K562 (cell line): Measurements from ENCODE around the gene TAS2R40.

Source experiments
- CBFA2T2 ChIP-seq: fragments of 450-650 bp; conservative IDR thresholded peaks from 2 replicates; pipeline ENCODE4 v1.6.1; 2017; ENCODE audit warnings: mild to moderate bottlenecking
- KLF6 ChIP-seq: fragments of 250-450 bp; sonication (Bioruptor Pico); IDR thresholded peaks from 2 replicates; pipeline ENCODE4 v1.4.0; 2020; ENCODE audit warnings: mild to moderate bottlenecking, moderate library complexity, borderline replicate concordance
- POLR2A ChIP-seq: fragments of 450-650 bp; conservative IDR thresholded peaks from 2 replicates; pipeline ENCODE4 v1.6.1; 2016
- RAD51 ChIP-seq: fragments of 450-650 bp; IDR thresholded peaks from 2 replicates; pipeline ENCODE4 v1.7.1; 2016; ENCODE audit warnings: low read depth, mild to moderate bottlenecking, borderline replicate concordance
- TCF3 ChIP-seq: sonication (generic); formaldehyde crosslinking; IDR thresholded peaks from 2 replicates; pipeline ENCODE4 v1.4.0; 2020; ENCODE audit warnings: mild to moderate bottlenecking, missing genetic modification reagents
- ZNF644 ChIP-seq: fragments of 200-800 bp; sonication (Bioruptor generic); IDR thresholded peaks from 2 replicates; pipeline ENCODE4 v1.6.1; 2016; ENCODE audit warnings: low read depth, missing genetic modification characterization, missing compliant biosample characterization
- ZZZ3 ChIP-seq: fragments of 450-650 bp; IDR thresholded peaks from 2 replicates; pipeline ENCODE4 v1.6.1; 2016; ENCODE audit warnings: antibody characterized with exemption, mild to moderate bottlenecking, moderate library complexity
- TF ChIP-seq, protein P1 (sequence below): fragments of 450-650 bp; IDR thresholded peaks from 2 replicates; pipeline ENCODE4 v1.6.1; 2016
- TF ChIP-seq, protein P2 (sequence below): fragments of 250-450 bp; sonication (Bioruptor Pico); IDR thresholded peaks from 2 replicates; pipeline ENCODE4 v1.6.1; 2021; ENCODE audit warnings: mild to moderate bottlenecking
- TF ChIP-seq, protein P3 (sequence below): sonication (generic); formaldehyde crosslinking; IDR thresholded peaks from 2 replicates; pipeline ENCODE4 v1.8.1; 2023; ENCODE audit warnings: mild to moderate bottlenecking, missing genetic modification reagents

DNA sequence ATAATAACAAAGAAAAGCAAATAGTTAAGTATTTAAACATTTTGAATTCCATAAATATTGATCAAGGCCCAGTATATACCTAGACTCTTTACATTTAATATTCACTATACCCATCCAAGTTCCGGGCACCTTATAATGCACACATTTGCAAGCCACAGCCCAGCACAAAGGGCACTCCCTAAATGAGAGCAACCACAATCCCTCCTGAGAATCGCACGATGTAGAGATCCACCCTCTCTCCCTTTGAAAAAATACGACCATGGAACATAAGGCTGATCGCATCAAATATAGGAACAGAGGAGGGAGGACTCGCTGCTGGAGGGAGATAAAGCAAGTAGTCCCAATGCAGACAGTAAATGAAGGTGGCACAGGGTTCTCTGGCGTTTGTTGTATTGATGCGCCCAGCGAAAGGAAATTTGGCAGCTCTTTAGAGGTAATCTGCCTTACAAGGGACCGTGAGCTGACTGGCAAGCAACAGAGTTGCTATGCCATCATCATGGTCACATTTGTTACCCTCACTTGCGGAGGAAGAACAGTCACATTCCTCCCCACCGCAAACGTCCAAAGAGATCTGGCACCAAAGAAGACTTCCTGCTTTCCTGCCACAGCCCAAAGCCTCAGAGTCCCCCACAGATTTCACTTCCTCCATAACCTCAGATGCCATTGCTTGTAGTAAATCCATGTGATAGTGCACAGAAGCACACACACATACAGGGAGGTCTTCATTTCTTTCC is 16.1 kb upstream of the TAS2R40 start:
- TF ChIP-seq CBFA2T2 = no peak
- TF ChIP-seq, protein P1, sequence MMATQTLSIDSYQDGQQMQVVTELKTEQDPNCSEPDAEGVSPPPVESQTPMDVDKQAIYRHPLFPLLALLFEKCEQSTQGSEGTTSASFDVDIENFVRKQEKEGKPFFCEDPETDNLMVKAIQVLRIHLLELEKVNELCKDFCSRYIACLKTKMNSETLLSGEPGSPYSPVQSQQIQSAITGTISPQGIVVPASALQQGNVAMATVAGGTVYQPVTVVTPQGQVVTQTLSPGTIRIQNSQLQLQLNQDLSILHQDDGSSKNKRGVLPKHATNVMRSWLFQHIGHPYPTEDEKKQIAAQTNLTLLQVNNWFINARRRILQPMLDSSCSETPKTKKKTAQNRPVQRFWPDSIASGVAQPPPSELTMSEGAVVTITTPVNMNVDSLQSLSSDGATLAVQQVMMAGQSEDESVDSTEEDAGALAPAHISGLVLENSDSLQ = no peak
- no peak for TF ChIP-seq ZZZ3
- no peak for TF ChIP-seq TCF3
- TF ChIP-seq, protein P2, sequence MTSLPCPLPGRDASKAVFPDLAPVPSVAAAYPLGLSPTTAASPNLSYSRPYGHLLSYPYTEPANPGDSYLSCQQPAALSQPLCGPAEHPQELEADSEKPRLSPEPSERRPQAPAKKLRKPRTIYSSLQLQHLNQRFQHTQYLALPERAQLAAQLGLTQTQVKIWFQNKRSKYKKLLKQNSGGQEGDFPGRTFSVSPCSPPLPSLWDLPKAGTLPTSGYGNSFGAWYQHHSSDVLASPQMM (CRISPR knock-in tag) = no peak
- no peak for TF ChIP-seq KLF6 (CRISPR knock-in tag)
- no peak for TF ChIP-seq ZNF644
- no peak for TF ChIP-seq RAD51
- TF ChIP-seq, protein P3, sequence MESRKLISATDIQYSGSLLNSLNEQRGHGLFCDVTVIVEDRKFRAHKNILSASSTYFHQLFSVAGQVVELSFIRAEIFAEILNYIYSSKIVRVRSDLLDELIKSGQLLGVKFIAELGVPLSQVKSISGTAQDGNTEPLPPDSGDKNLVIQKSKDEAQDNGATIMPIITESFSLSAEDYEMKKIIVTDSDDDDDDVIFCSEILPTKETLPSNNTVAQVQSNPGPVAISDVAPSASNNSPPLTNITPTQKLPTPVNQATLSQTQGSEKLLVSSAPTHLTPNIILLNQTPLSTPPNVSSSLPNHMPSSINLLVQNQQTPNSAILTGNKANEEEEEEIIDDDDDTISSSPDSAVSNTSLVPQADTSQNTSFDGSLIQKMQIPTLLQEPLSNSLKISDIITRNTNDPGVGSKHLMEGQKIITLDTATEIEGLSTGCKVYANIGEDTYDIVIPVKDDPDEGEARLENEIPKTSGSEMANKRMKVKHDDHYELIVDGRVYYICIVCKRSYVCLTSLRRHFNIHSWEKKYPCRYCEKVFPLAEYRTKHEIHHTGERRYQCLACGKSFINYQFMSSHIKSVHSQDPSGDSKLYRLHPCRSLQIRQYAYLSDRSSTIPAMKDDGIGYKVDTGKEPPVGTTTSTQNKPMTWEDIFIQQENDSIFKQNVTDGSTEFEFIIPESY (CRISPR knock-in tag) = no peak
- TF ChIP-seq POLR2A = no peak
